HepG2 (cell line): ENCODE results near the gene SERPINA6. TPM values are rescaled to one million over a fixed set of nuclear protein-coding genes. Genes with fewer than 3 reads are reported as not detected.
A peak's percentile ranks its signal among the peaks of the same experiment; 100 is the strongest.

ENCODE experiments used
- CREM ChIP-seq, 2 experiments: sonication (generic) in 1 of 2; formaldehyde crosslinking in 1 of 2; IDR thresholded peaks; 2 replicates each; pipeline versions ENCODE4 v1.4.0 to v1.6.1; 2016 to 2020; ENCODE audit warnings: antibody characterized with exemption in 1 of 2, mild to moderate bottlenecking in 1 of 2, missing genetic modification reagents in 1 of 2
- ELF3 ChIP-seq: IDR thresholded peaks from 2 replicates; pipeline ENCODE4 v1.6.1; 2016; ENCODE audit warnings: missing genetic modification reagents, missing compliant biosample characterization
- GABPB1 ChIP-seq: IDR thresholded peaks from 2 replicates; pipeline ENCODE4 v1.6.1; 2016; ENCODE audit warnings: mild to moderate bottlenecking, missing genetic modification reagents, moderate library complexity, missing compliant biosample characterization
- MEF2D ChIP-seq: sonication (generic); formaldehyde crosslinking; IDR thresholded peaks from 2 replicates; pipeline ENCODE4 v1.5.1; 2020; ENCODE audit warnings: mild to moderate bottlenecking, missing genetic modification reagents
- MXI1 ChIP-seq: IDR thresholded peaks from 3 replicates; pipeline ENCODE4 v1.6.1; 2012; ENCODE audit warnings: low read depth, low read length, inconsistent platforms, borderline replicate concordance
- NFYC ChIP-seq: IDR thresholded peaks from 2 replicates; pipeline ENCODE4 v1.6.1; 2016; ENCODE audit warnings: missing genetic modification reagents, missing compliant biosample characterization
- RFX5 ChIP-seq: IDR thresholded peaks from 2 replicates; pipeline ENCODE4 v1.6.1; 2011; ENCODE audit warnings: low read depth, low read length, improper control_type of control experiment
- TAF1 ChIP-seq: sonication (generic); formaldehyde crosslinking; IDR thresholded peaks from 2 replicates; pipeline ENCODE4 v1.4.0; 2020; ENCODE audit warnings: missing genetic modification reagents
- ZFP36L2 ChIP-seq: sonication (generic); formaldehyde crosslinking; IDR thresholded peaks from 2 replicates; pipeline ENCODE4 v1.4.0; 2020; ENCODE audit warnings: missing genetic modification reagents
- ZNF44 ChIP-seq: sonication (generic); formaldehyde crosslinking; IDR thresholded peaks from 2 replicates; pipeline ENCODE4 v1.5.1; 2020; ENCODE audit warnings: mild to moderate bottlenecking, missing genetic modification reagents
- polyA plus RNA-seq, 8 experiments: library from polyadenylated mRNA; depleted of rRNA in 3 of 8; stranded (reverse) in 7 of 8; unstranded in 1 of 8; fragments of >200 nt; fragmentation: Illumina TruSeq in 4 of 8; extraction: Trizol in 4 of 8; gene quantifications; 2 replicates each; pipeline versions ENCODE4 v1.2.1 to v1.2.3, GENCODE V29; 2011 to 2016; ENCODE audit warnings: low read depth in 4 of 8, missing spikeins in 1 of 8, mixed read lengths in 1 of 8; ENCODE audit not compliant: insufficient read depth in 1 of 8
- total RNA-seq, 5 experiments: library from RNA; depleted of rRNA; stranded (reverse); fragments of >200 nt; fragmentation: Illumina TruSeq; extraction: Trizol; gene quantifications; 2 replicates each; pipeline ENCODE4 v1.2.3, GENCODE V29; 2016; ENCODE audit warnings: low read depth in 1 of 5
- TF ChIP-seq, protein P1 (sequence below): sonication (generic); formaldehyde crosslinking; IDR thresholded peaks from 2 replicates; pipeline ENCODE4 v1.5.0; 2020; ENCODE audit warnings: mild to moderate bottlenecking, missing genetic modification reagents, borderline replicate concordance
- TF ChIP-seq, protein P2 (sequence below): sonication (generic); formaldehyde crosslinking; IDR thresholded peaks from 2 replicates; pipeline ENCODE4 v1.5.0; 2020; ENCODE audit warnings: missing genetic modification reagents, mild to moderate bottlenecking, borderline replicate concordance
- TF ChIP-seq, protein P3 (sequence below): sonication (generic); formaldehyde crosslinking; IDR thresholded peaks from 2 replicates; pipeline ENCODE4 v1.4.0; 2020; ENCODE audit warnings: mild to moderate bottlenecking, missing genetic modification reagents, borderline replicate concordance

SERPINA6 gene
- total and polyA plus RNA-seq, 2 of the 13 experiments (the other 11 are each of a cell fraction or from before 2014, with no cell fraction given) = 260 to 333 TPM

DNA sequence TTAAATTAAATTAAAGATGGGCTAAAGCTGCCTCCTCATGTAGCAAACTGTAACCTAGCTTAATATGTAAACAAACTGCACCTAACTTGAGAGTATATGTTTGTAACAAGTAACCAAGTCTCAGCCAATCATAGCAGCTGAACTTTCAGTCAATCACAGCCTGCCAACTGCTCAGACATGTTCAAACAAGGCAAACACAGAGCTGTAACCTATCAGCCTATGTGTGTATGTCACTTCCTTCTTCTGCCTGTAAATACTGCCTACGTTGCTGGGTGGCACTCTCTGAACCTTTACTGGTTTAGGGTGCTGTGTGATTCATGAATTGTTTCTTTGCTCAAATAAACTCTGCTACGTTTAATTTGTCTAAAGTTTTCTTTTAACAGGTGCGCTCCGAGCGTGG, 2.9 kb downstream of the SERPINA6 start (continued):
- TF ChIP-seq, protein P1, sequence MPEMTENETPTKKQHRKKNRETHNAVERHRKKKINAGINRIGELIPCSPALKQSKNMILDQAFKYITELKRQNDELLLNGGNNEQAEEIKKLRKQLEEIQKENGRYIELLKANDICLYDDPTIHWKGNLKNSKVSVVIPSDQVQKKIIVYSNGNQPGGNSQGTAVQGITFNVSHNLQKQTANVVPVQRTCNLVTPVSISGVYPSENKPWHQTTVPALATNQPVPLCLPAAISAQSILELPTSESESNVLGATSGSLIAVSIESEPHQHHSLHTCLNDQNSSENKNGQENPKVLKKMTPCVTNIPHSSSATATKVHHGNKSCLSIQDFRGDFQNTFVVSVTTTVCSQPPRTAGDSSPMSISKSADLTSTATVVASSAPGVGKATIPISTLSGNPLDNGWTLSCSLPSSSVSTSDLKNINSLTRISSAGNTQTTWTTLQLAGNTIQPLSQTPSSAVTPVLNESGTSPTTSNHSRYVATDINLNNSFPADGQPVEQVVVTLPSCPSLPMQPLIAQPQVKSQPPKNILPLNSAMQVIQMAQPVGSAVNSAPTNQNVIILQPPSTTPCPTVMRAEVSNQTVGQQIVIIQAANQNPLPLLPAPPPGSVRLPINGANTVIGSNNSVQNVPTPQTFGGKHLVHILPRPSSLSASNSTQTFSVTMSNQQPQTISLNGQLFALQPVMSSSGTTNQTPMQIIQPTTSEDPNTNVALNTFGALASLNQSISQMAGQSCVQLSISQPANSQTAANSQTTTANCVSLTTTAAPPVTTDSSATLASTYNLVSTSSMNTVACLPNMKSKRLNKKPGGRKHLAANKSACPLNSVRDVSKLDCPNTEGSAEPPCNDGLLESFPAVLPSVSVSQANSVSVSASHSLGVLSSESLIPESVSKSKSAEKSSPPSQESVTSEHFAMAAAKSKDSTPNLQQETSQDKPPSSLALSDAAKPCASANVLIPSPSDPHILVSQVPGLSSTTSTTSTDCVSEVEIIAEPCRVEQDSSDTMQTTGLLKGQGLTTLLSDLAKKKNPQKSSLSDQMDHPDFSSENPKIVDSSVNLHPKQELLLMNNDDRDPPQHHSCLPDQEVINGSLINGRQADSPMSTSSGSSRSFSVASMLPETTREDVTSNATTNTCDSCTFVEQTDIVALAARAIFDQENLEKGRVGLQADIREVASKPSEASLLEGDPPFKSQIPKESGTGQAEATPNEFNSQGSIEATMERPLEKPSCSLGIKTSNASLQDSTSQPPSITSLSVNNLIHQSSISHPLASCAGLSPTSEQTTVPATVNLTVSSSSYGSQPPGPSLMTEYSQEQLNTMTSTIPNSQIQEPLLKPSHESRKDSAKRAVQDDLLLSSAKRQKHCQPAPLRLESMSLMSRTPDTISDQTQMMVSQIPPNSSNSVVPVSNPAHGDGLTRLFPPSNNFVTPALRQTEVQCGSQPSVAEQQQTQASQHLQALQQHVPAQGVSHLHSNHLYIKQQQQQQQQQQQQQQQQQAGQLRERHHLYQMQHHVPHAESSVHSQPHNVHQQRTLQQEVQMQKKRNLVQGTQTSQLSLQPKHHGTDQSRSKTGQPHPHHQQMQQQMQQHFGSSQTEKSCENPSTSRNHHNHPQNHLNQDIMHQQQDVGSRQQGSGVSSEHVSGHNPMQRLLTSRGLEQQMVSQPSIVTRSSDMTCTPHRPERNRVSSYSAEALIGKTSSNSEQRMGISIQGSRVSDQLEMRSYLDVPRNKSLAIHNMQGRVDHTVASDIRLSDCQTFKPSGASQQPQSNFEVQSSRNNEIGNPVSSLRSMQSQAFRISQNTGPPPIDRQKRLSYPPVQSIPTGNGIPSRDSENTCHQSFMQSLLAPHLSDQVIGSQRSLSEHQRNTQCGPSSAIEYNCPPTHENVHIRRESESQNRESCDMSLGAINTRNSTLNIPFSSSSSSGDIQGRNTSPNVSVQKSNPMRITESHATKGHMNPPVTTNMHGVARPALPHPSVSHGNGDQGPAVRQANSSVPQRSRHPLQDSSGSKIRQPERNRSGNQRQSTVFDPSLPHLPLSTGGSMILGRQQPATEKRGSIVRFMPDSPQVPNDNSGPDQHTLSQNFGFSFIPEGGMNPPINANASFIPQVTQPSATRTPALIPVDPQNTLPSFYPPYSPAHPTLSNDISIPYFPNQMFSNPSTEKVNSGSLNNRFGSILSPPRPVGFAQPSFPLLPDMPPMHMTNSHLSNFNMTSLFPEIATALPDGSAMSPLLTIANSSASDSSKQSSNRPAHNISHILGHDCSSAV (CRISPR knock-in tag) = no peak
- TF ChIP-seq MXI1 (no peak), RFX5 (peak; percentile 29; the same call in 1 of the 2 replicates), NFYC (CRISPR knock-in tag) (peak; percentile 76), MEF2D (0 out of 2 replicates have a peak, but pooled peaks have one; percentile 44), CREM (IDR thresholded peaks at IDR 0.05) (peak; percentile 69), CREM (CRISPR knock-in tag; IDR thresholded peaks at IDR 0.05) (no peak), ZNF44 (no peak), ZFP36L2 (no peak), ELF3 (CRISPR knock-in tag) (peak; percentile 95), TAF1 (CRISPR knock-in tag) (no peak; the same call in 1 of the 2 replicates), GABPB1 (CRISPR knock-in tag) (peak; percentile 66; the same call in 1 of the 2 replicates)
- TF ChIP-seq, protein P2, sequence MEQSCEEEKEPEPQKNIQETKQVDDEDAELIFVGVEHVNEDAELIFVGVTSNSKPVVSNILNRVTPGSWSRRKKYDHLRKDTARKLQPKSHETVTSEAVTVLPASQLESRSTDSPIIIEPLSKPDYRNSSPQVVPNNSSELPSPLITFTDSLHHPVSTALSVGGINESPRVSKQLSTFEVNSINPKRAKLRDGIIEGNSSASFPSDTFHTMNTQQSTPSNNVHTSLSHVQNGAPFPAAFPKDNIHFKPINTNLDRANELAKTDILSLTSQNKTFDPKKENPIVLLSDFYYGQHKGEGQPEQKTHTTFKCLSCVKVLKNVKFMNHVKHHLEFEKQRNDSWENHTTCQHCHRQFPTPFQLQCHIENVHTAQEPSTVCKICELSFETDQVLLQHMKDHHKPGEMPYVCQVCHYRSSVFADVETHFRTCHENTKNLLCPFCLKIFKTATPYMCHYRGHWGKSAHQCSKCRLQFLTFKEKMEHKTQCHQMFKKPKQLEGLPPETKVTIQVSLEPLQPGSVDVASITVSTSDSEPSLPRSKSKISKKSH = no peak
- TF ChIP-seq, protein P3, sequence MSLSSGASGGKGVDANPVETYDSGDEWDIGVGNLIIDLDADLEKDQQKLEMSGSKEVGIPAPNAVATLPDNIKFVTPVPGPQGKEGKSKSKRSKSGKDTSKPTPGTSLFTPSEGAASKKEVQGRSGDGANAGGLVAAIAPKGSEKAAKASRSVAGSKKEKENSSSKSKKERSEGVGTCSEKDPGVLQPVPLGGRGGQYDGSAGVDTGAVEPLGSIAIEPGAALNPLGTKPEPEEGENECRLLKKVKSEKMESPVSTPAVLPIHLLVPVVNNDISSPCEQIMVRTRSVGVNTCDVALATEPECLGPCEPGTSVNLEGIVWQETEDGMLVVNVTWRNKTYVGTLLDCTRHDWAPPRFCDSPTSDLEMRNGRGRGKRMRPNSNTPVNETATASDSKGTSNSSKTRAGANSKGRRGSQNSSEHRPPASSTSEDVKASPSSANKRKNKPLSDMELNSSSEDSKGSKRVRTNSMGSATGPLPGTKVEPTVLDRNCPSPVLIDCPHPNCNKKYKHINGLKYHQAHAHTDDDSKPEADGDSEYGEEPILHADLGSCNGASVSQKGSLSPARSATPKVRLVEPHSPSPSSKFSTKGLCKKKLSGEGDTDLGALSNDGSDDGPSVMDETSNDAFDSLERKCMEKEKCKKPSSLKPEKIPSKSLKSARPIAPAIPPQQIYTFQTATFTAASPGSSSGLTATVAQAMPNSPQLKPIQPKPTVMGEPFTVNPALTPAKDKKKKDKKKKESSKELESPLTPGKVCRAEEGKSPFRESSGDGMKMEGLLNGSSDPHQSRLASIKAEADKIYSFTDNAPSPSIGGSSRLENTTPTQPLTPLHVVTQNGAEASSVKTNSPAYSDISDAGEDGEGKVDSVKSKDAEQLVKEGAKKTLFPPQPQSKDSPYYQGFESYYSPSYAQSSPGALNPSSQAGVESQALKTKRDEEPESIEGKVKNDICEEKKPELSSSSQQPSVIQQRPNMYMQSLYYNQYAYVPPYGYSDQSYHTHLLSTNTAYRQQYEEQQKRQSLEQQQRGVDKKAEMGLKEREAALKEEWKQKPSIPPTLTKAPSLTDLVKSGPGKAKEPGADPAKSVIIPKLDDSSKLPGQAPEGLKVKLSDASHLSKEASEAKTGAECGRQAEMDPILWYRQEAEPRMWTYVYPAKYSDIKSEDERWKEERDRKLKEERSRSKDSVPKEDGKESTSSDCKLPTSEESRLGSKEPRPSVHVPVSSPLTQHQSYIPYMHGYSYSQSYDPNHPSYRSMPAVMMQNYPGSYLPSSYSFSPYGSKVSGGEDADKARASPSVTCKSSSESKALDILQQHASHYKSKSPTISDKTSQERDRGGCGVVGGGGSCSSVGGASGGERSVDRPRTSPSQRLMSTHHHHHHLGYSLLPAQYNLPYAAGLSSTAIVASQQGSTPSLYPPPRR (CRISPR knock-in tag) = no peak
